GM12878 (cell line): ENCODE measurements around the gene MINAR1. TPM values are rescaled to one million over a fixed set of nuclear protein-coding genes. Genes with fewer than 3 reads are reported as not detected.

Source experiments
- ATAC-seq: fragments of 200-7000 bp; cut with Tn5 transposase; 3 replicates; pipeline ENCODE4 v1.9.1; 2020; ENCODE audit warnings: mild to moderate bottlenecking, moderate library complexity
- BruUV-seq: library from RNA; stranded (reverse); fragments of 400-500 nt; replicated peaks from 2 replicates; lab custom pipeline; 2021; lab: Mats Ljungman, UMichigan
- CTCF ChIA-PET: fragments of 300-600 bp; sonication (Branson Sonifier 250); formaldehyde crosslinking; extraction: SDS; loops from one replicate; lab custom pipeline; 2021; ENCODE audit warnings: inconsistent platforms; lab: Yijun Ruan, JAX
- POLR2A ChIA-PET: fragments of 350-600 bp; formaldehyde crosslinking; extraction: SDS; loops from one replicate; lab custom pipeline; 2021; ENCODE audit warnings: inconsistent platforms; lab: Charles Lee
- RAD21 ChIA-PET: fragments of 300-600 bp; sonication (Branson Sonifier 250); formaldehyde crosslinking; loops from one replicate; lab custom pipeline; 2023; ENCODE audit warnings: antibody characterized with exemption; ENCODE audit not compliant: unreplicated experiment; lab: Charles Lee
- SMC1A ChIA-PET: fragments of 300-600 bp; sonication (Branson Sonifier 250); formaldehyde crosslinking; loops from one replicate; lab custom pipeline; 2023; ENCODE audit not compliant: unreplicated experiment, uncharacterized antibody; lab: Charles Lee
- DNase-seq: peaks from one replicate; pipeline ENCODE4 v3.0.0-alpha.2; 2011; ENCODE audit warnings: low read depth, low spot score
- FAIRE-seq: peaks from 3 replicates; lab custom pipeline; 2011; peaks lifted over from hg19 to GRCh38; lab: Jason Lieb, UNC
- H2AFZ ChIP-seq: 2 replicates; pipeline ENCODE4 v1.6.0; 2011; ENCODE audit warnings: low read depth, low read length, control low read depth; ENCODE audit not compliant: control insufficient read depth
- H3K27ac ChIP-seq: 2 replicates; pipeline ENCODE4 v1.5.1; 2011; ENCODE audit warnings: control low read depth; ENCODE audit not compliant: control insufficient read depth, insufficient read depth
- H3K27me3 ChIP-seq, 2 experiments: replicated peaks in 1 of 2; 2 replicates each; pipeline versions ENCODE4 v1.6.0 to v1.6.1; 2011; ENCODE audit warnings: low read length in 1 of 2; ENCODE audit not compliant: control insufficient read depth in 2 of 2, insufficient read depth in 2 of 2
- H3K36me3 ChIP-seq, 2 experiments: 2 replicates each; pipeline ENCODE4 v1.5.1; 2011; ENCODE audit warnings: low read length in 1 of 2; ENCODE audit not compliant: control insufficient read depth in 2 of 2, insufficient read depth in 2 of 2
- H3K4me1 ChIP-seq: 2 replicates; pipeline ENCODE4 v1.6.1; 2011; ENCODE audit warnings: mild to moderate bottlenecking, low read length, moderate library complexity, mixed read lengths; ENCODE audit not compliant: control insufficient read depth, insufficient read depth
- H3K4me2 ChIP-seq: 2 replicates; pipeline ENCODE4 v1.6.0; 2011; ENCODE audit warnings: control low read depth; ENCODE audit not compliant: control insufficient read depth, insufficient read depth
- H3K4me3 ChIP-seq: fragments of 200-600 bp; sonication (generic); 2 replicates; pipeline ENCODE4 v1.5.1; 2016
- H3K79me2 ChIP-seq: 2 replicates; pipeline ENCODE4 v1.6.0; 2011; ENCODE audit warnings: low read length; ENCODE audit not compliant: control insufficient read depth, insufficient read depth
- H3K9ac ChIP-seq: 2 replicates; pipeline ENCODE4 v1.8.0; 2011; ENCODE audit warnings: low read length, control low read depth, mixed read lengths; ENCODE audit not compliant: control insufficient read depth, insufficient read depth
- H3K9me3 ChIP-seq: replicated peaks from 3 replicates; pipeline ENCODE4 v1.5.1; 2011; ENCODE audit warnings: mild to moderate bottlenecking, low read length; ENCODE audit not compliant: control insufficient read depth, insufficient read depth
- H4K20me1 ChIP-seq: 2 replicates; pipeline ENCODE4 v1.6.0; 2011; ENCODE audit not compliant: control insufficient read depth, insufficient read depth
- ATF3 ChIP-seq: IDR thresholded peaks from 2 replicates; pipeline ENCODE4 v1.6.1; 2011; ENCODE audit warnings: low read depth, mild to moderate bottlenecking, low read length, moderate library complexity, borderline replicate concordance; ENCODE audit errors: extremely low read depth
- CREB1 ChIP-seq: IDR thresholded peaks from 2 replicates; pipeline ENCODE4 v1.6.1; 2012; ENCODE audit warnings: low read depth, mild to moderate bottlenecking, inconsistent platforms
- NBN ChIP-seq: fragments of 450-650 bp; IDR thresholded peaks from 2 replicates; pipeline ENCODE4 v1.6.1; 2016
- RCOR1 ChIP-seq: conservative IDR thresholded peaks from 2 replicates; pipeline ENCODE4 v1.6.1; 2012; ENCODE audit warnings: low read depth, low read length, improper control_type of control experiment
- SMAD5 ChIP-seq: IDR thresholded peaks from 2 replicates; pipeline ENCODE4 v1.6.1; 2016; ENCODE audit warnings: antibody characterized with exemption, low read depth
- SMC3 ChIP-seq: IDR thresholded peaks from 2 replicates; pipeline ENCODE4 v1.6.1; 2011; ENCODE audit warnings: low read length, improper control_type of control experiment, borderline replicate concordance
- WGBS: methylation state at CpG from one replicate; pipeline ENCODE4 v1.1.6; 2016; ENCODE audit warnings: low lambda C conversion rate; ENCODE audit not compliant: insufficient replicate concordance, insufficient coverage; ENCODE audit errors: missing lambda C conversion rate; 5-methylcytosine and 5-hydroxymethylcytosine counted together
- in situ Hi-C: fragments of 300-500 bp; cut with MboI; formaldehyde crosslinking; loops from 9 replicates; pipeline ENCODE4 v1.14.3; 2018; ENCODE audit warnings: mixed read lengths
- intact Hi-C: fragments of 100-400 bp; cut with micrococcal nuclease; formaldehyde crosslinking; loops from one replicate; pipeline ENCODE4 v1.14.2; 2022; ENCODE audit not compliant: unreplicated experiment
- polyA plus RNA-seq, 11 experiments: library from polyadenylated mRNA; depleted of rRNA in 4 of 11; unstranded in 6 of 11; stranded (reverse) in 5 of 11; fragments of >200 nt; fragmentation: Nextera tagmentation in 4 of 11; fragmentation: Illumina TruSeq in 1 of 11; extraction: Ambion mirVana in 4 of 11; extraction: Trizol in 1 of 11; gene quantifications; 1 replicate in 1 of 11; 2 replicates in 10 of 11; pipeline versions ENCODE4 v1.2.1 to v1.2.3, GENCODE V29; 2011 to 2016; ENCODE audit warnings: inconsistent platforms in 2 of 11, missing spikeins in 2 of 11, low read depth in 1 of 11
- total RNA-seq, 4 experiments: library from RNA; depleted of rRNA in 3 of 4; stranded (reverse); fragments of >200 nt in 3 of 4; fragmentation: Illumina TruSeq in 1 of 4; extraction: Trizol in 1 of 4; gene quantifications; 2 replicates each; pipeline versions ENCODE4 v1.2.1 to v1.2.3, GENCODE V29; 2013 to 2021
- TF ChIP-seq, protein P1 (sequence below): fragments of 450-650 bp; IDR thresholded peaks from 2 replicates; pipeline ENCODE4 v1.6.1; 2017; ENCODE audit warnings: low read depth, mild to moderate bottlenecking, moderate library complexity

Gene MINAR1
- total and polyA plus RNA-seq, 10 of the 15 experiments (the other 5 are each of a cell fraction or from before 2014, with no cell fraction given), result 0.05 to 0.40 (median 0.24) TPM

DNA sequence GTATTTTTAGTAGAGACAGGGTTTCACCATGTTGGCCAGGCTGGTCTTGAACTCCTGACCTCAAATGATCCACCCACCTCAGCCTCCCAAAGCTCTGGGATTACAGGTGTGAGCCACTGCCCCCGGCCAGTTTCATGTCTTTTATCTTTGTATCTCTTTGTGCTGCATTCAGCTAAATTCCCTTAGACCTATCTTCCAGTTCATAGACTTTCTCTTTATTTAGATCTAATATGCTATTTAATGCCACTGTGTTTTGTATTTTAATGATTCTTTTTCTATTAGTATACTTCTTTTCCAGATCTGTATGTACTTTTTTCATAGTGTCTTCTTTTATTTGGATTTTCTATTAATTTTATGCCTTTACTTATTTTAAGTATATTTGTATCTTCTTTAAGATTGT, 14.9 kb downstream of the MINAR1 start:
- in situ Hi-C loops, result no loop called here
- 0% methylated on average over 1 of the region's 1 CpG for WGBS

GRCh38 chr15:79450648-79451047, 18.5 kb downstream of the MINAR1 start:
- in situ Hi-C loops, result no loop called here
- no peak overlapping the region for H3K9ac ChIP-seq
- H3K27me3 ChIP-seq, result peaks cover 0 to 5% of the 10 kb centered on the region in 2 experiments; a peak in 1 of 4 replicates
- TF ChIP-seq NBN, result no peak
- TF ChIP-seq ATF3, result no peak
- TF ChIP-seq SMC3, result 0 out of 2 replicates have a peak, but pooled peaks have one; percentile 17
- TF ChIP-seq SMAD5, result no peak
- no peak for TF ChIP-seq RCOR1
- H3K4me2 ChIP-seq, result no peak overlapping the region
- intact Hi-C loops, result loop anchor here (5.0 kb wide), 1 partner anchor 147 kb away; no protein-coding TSS in a partner anchor
- H2AFZ ChIP-seq, result no peak overlapping the region
- no peak for DNase-seq
- POLR2A ChIA-PET, result no interaction called here
- RAD21 ChIA-PET, result interaction anchor here (0.9 kb wide), 1 partner anchor 403 kb away, joined by 3 read pairs; no protein-coding TSS in a partner anchor
- SMC1A ChIA-PET, result interaction anchor here (0.7 to 1.2 kb wide), 2 partner anchors 142 to 1624 kb away, joined by 3 to 4 read pairs; no protein-coding TSS in a partner anchor
- ATAC-seq, result no peak
- H3K4me3 ChIP-seq, result no peak overlapping the region
- BruUV-seq, result no TSS peak
- H3K27ac ChIP-seq, result no peak overlapping the region
- no peaks in the 10 kb centered on the region for H4K20me1 ChIP-seq
- FAIRE-seq, result no peak
- no peaks in the 10 kb centered on the region for H3K36me3 ChIP-seq
- WGBS, result 46% methylated on average over 3 of the region's 3 CpGs
- H3K4me1 ChIP-seq, result no peaks in the 10 kb centered on the region
- no peaks in the 10 kb centered on the region for H3K79me2 ChIP-seq
- CTCF ChIA-PET, result interaction anchor here (0.8 to 1.9 kb wide), 7 partner anchors 13 to 402 kb away, joined by 3 to 6 read pairs (median 3); no protein-coding TSS in a partner anchor
- no peaks in the 10 kb centered on the region for H3K9me3 ChIP-seq

More for the DNA sequence above, 14.9 kb downstream of the MINAR1 start:
- no peak overlapping the region for H3K4me3 ChIP-seq
- H2AFZ ChIP-seq, result no peak overlapping the region
- H3K79me2 ChIP-seq, result no peaks in the 10 kb centered on the region
- no TSS peak for BruUV-seq
- H3K9me3 ChIP-seq, result no peaks in the 10 kb centered on the region
- H4K20me1 ChIP-seq, result no peaks in the 10 kb centered on the region
- ChIA-PET SMC1A (interaction anchor here (0.7 to 0.9 kb wide), 2 partner anchors 101 to 184 kb away, joined by 3 read pairs; no protein-coding TSS in a partner anchor), CTCF (no interaction called here), RAD21 (no interaction called here), POLR2A (no interaction called here)
- no peak overlapping the region for H3K27ac ChIP-seq
- H3K9ac ChIP-seq, result no peak overlapping the region
- peaks cover 0 to 5% of the 10 kb centered on the region in 2 experiments; a peak in 1 of 4 replicates for H3K27me3 ChIP-seq
- FAIRE-seq, result no peak
- no peaks in the 10 kb centered on the region for H3K4me1 ChIP-seq
- H3K36me3 ChIP-seq, result no peaks in the 10 kb centered on the region
- intact Hi-C loops, result no loop called here
- TF ChIP-seq CREB1, result no peak
- TF ChIP-seq, protein P1, sequence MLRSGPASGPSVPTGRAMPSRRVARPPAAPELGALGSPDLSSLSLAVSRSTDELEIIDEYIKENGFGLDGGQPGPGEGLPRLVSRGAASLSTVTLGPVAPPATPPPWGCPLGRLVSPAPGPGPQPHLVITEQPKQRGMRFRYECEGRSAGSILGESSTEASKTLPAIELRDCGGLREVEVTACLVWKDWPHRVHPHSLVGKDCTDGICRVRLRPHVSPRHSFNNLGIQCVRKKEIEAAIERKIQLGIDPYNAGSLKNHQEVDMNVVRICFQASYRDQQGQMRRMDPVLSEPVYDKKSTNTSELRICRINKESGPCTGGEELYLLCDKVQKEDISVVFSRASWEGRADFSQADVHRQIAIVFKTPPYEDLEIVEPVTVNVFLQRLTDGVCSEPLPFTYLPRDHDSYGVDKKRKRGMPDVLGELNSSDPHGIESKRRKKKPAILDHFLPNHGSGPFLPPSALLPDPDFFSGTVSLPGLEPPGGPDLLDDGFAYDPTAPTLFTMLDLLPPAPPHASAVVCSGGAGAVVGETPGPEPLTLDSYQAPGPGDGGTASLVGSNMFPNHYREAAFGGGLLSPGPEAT, result no peak
- TF ChIP-seq, all 136 proteins: peak for 0
- DNase-seq (no peak), ATAC-seq (no peak)
- no peak overlapping the region for H3K4me2 ChIP-seq
